ENCODE measurements around the gene ARFIP2. TPM values are rescaled to one million over a fixed set of nuclear protein-coding genes. Genes with fewer than 3 reads are reported as not detected.

ARFIP2 gene
- total RNA-seq, 1 donor from 2014 or later, result 54.0 TPM

DNA sequence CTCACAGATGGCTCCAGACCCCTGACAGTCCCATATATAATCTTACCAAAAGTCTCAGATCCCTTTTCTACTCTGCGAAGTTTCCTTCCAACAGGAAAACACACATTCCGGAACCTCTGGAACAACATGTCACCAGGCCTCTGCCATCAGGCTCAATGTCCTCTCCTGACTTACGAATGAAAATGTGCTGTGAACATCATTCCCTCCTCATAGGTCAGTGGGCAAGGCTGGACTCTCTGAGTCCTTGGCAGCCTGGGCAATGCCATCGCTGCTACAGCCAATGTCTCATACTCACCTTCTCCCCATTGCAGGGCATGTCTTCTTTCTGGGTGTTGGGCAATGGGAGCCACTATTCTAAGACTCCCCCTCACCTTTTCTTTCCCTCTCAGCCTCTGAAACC lies 38.7 kb downstream of the ARFIP2 start:
- Histone ChIP-seq H3K27me3 (no peaks in the 10 kb centered on the region), H3K4me1 (no peaks in the 10 kb centered on the region), H3K36me3 (no peaks in the 10 kb centered on the region), H3K27ac (no peak overlapping the region), H3K4me3 (no peak overlapping the region), H3K9me3 (no peaks in the 10 kb centered on the region)
- DNase-seq (ENCODE audit: extremely low spot score in 2 of 2), result no peak
- TF ChIP-seq POLR2A (IDR thresholded peaks at IDR 0.05) (no peak), POLR2AphosphoS5 (IDR thresholded peaks at IDR 0.05; ENCODE audit: insufficient read depth in 1 of 2, low read depth in 1 of 2) (no peak)
- TF ChIP-seq, protein P1, sequence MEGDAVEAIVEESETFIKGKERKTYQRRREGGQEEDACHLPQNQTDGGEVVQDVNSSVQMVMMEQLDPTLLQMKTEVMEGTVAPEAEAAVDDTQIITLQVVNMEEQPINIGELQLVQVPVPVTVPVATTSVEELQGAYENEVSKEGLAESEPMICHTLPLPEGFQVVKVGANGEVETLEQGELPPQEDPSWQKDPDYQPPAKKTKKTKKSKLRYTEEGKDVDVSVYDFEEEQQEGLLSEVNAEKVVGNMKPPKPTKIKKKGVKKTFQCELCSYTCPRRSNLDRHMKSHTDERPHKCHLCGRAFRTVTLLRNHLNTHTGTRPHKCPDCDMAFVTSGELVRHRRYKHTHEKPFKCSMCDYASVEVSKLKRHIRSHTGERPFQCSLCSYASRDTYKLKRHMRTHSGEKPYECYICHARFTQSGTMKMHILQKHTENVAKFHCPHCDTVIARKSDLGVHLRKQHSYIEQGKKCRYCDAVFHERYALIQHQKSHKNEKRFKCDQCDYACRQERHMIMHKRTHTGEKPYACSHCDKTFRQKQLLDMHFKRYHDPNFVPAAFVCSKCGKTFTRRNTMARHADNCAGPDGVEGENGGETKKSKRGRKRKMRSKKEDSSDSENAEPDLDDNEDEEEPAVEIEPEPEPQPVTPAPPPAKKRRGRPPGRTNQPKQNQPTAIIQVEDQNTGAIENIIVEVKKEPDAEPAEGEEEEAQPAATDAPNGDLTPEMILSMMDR (IDR thresholded peaks at IDR 0.05), result no peak
- intact Hi-C loops (cut with DNase I), result loop anchor here (10.0 kb wide), 1 partner anchor 58 kb away; no protein-coding TSS in a partner anchor

DNA sequence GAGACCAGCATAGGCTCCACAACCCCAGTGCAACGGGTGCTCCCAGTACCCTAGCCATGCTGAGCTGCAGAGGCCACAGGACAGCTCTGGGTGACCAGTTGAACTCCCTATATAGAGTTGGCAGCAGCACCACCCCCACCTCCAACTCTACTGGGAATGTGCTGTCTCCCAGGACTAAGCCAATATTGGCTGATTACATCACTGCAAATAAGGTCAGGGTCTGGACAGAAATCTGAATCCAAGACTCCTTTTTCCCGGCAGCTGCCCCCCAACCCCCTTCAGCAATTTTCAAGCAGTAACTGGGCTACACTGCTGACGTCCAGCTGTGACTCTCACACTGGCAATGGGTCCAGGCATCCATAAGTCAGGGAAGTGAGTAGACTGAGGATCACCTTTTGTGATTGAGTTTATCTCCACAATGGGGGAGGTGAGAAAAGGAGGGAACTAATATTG lies 40.2 kb downstream of the ARFIP2 start, which contains the start of gene HPX:
TSS of gene HPX (minus strand) at position 82 of the 453 bp plus-strand sequence. CDS start at position 58, 24 bp downstream.
- Histone ChIP-seq H3K4me1 (no peaks in the 10 kb centered on the region), H3K36me3 (no peaks in the 10 kb centered on the region), H3K27me3 (no peaks in the 10 kb centered on the region), H3K4me3 (no peak within 1 kb of the TSS), H3K9me3 (no peaks in the 10 kb centered on the region), H3K27ac (no peak within 1 kb of the TSS)
- intact Hi-C loops (cut with DNase I), result loop anchor here (10.0 kb wide), 1 partner anchor 56 kb away; no protein-coding TSS in a partner anchor
- no peak for DNase-seq (ENCODE audit: extremely low spot score in 2 of 2)
- TF ChIP-seq POLR2A (IDR thresholded peaks at IDR 0.05) (no peak), POLR2AphosphoS5 (IDR thresholded peaks at IDR 0.05; ENCODE audit: insufficient read depth in 1 of 2, low read depth in 1 of 2) (no peak)
- TF ChIP-seq, protein P1 (IDR thresholded peaks at IDR 0.05), result no peak

DNA sequence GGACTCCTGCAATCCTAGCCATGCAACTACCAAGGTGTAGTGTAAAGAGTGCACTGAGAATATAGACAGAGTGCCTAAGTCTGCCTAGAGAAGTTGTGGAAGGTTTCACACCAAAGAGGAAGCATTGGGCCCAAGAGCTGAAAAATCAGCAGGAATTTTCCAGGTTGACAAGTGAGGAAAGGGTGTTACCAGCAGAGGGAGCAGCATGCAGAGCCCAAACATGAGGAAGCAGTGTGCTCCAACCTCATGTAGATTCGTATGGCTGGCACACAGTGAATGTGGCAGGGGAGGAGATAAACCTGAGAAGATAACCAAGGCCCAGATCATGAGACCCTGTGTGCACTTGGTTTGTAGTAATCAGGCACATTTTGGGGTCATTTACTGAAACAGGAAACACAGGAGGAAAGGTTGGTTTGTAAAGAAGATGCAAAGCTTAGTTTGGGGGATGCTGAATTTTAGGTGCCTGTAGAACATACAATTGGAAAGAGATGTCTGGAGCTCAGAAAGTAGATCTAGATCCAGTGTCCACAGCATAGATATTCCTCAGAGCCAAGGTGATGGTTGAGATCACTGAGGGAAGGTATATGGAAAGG lies 42.1 kb downstream of the ARFIP2 start:
- Histone ChIP-seq H3K27me3 (no peaks in the 10 kb centered on the region), H3K9me3 (no peaks in the 10 kb centered on the region), H3K27ac (no peak overlapping the region), H3K4me3 (no peak overlapping the region), H3K36me3 (no peaks in the 10 kb centered on the region), H3K4me1 (no peaks in the 10 kb centered on the region)
- no peak for TF ChIP-seq POLR2AphosphoS5 (IDR thresholded peaks at IDR 0.05; ENCODE audit: insufficient read depth in 1 of 2, low read depth in 1 of 2)
- no peak for TF ChIP-seq POLR2A (IDR thresholded peaks at IDR 0.05)
- TF ChIP-seq, protein P1 (IDR thresholded peaks at IDR 0.05), result peak in 2 of 3 experiments; percentile 14 to 22
- no peak for DNase-seq (ENCODE audit: extremely low spot score in 2 of 2)
- intact Hi-C loops (cut with DNase I), result loop anchor here (10.0 kb wide), 1 partner anchor 66 kb away; no protein-coding TSS in a partner anchor

DNA sequence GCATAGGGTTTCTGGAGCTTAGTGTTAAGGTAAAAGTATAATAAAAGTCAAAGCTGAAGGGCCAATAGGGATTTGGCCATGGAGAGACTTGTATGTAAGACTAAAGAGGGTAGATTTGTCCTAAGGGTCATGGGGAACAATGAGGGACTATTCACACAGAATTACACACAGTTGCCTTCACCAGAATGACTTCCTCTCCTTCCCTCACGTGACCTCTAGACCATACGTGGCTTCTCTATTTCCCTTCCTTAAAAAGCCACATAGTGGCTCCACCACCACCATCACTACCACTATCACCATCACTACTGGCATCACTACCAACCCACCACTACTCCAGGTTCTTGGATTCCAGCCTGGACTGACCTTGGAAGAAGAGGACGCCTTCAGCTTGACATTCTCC lies 43.1 kb downstream of the ARFIP2 start:
- Histone ChIP-seq H3K4me1 (no peaks in the 10 kb centered on the region), H3K36me3 (no peaks in the 10 kb centered on the region), H3K27me3 (no peaks in the 10 kb centered on the region), H3K9me3 (no peaks in the 10 kb centered on the region), H3K4me3 (no peak overlapping the region), H3K27ac (no peak overlapping the region)
- DNase-seq (ENCODE audit: extremely low spot score in 2 of 2), result no peak
- TF ChIP-seq POLR2A (IDR thresholded peaks at IDR 0.05) (no peak), POLR2AphosphoS5 (IDR thresholded peaks at IDR 0.05; ENCODE audit: insufficient read depth in 1 of 2, low read depth in 1 of 2) (no peak)
- TF ChIP-seq, protein P1 (IDR thresholded peaks at IDR 0.05), result no peak
- intact Hi-C loops (cut with DNase I), result loop anchor here (10.0 kb wide), 1 partner anchor 67 kb away; no protein-coding TSS in a partner anchor

DNA sequence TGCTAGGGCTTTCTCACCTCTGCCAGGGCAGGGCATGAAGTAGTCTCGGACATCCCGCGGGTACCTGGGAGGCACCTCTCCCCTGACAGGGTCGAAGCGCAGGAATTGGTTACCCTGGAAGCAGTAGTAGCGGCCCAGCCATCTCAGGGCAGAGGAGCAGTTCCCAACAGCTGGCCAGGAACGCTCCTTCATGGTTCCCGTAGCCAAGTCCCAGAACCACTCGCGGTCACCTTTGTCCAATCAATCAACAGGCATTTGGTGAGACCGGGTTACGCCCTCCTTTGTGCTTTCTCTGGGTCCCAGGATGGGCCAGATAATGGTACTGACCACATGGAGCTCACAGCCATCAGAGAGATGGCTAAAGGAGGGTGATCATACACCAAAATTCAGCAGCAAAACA lies 43.7 kb downstream of the ARFIP2 start:
- TF ChIP-seq POLR2A (IDR thresholded peaks at IDR 0.05) (no peak), POLR2AphosphoS5 (IDR thresholded peaks at IDR 0.05; ENCODE audit: insufficient read depth in 1 of 2, low read depth in 1 of 2) (no peak)
- TF ChIP-seq, protein P1 (IDR thresholded peaks at IDR 0.05), result no peak
- no peak overlapping the region for H3K4me3 ChIP-seq
- no peaks in the 10 kb centered on the region for H3K36me3 ChIP-seq
- no peaks in the 10 kb centered on the region for H3K27me3 ChIP-seq
- no peaks in the 10 kb centered on the region for H3K9me3 ChIP-seq
- no peak overlapping the region for H3K27ac ChIP-seq
- no peaks in the 10 kb centered on the region for H3K4me1 ChIP-seq
- intact Hi-C loops (cut with DNase I), result loop anchor here (10.0 kb wide), 1 partner anchor 67 kb away; no protein-coding TSS in a partner anchor
- DNase-seq (ENCODE audit: extremely low spot score in 2 of 2), result no peak
